ENCODE results near the gene DGKI. TPM values are rescaled to one million over a fixed set of nuclear protein-coding genes. Genes with fewer than 3 reads are reported as not detected.

DGKI gene
- total RNA-seq, 2 experiments from 2014 or later, result 0.46 TPM; not detected in 1

GRCh38 chr7:137506031-137506430 lies 340.7 kb downstream of the DGKI start:
- no peaks in the 10 kb centered on the region for H3K9me2 ChIP-seq (ENCODE audit: insufficient read depth, low read length)
- H3K4me2 ChIP-seq (ENCODE audit: low read length), result no peak overlapping the region
- no TSS peak for BruUV-seq (replicated peaks)
- H3K4me1 ChIP-seq (ENCODE audit: insufficient read depth, low read length, poor library complexity, severe bottlenecking), result no peaks in the 10 kb centered on the region
- no peaks in the 10 kb centered on the region for H3K9me3 ChIP-seq (ENCODE audit: low read length)
- H4K20me1 ChIP-seq (ENCODE audit: insufficient read depth, low read length), result no peaks in the 10 kb centered on the region
- H3K27ac ChIP-seq (ENCODE audit: low read depth, low read length, poor library complexity, severe bottlenecking), result no peak overlapping the region
- H3K36me3 ChIP-seq (ENCODE audit: insufficient read depth, low read length), result no peaks in the 10 kb centered on the region
- no peak overlapping the region for H2AFZ ChIP-seq (ENCODE audit: low read length)
- intact Hi-C loops (cut with micrococcal nuclease; ENCODE audit: unreplicated experiment), result no loop called here
- POLR2A ChIA-PET, result interaction anchor here (2.3 kb wide), 1 partner anchor 10 kb away, joined by 7 read pairs; no protein-coding TSS in a partner anchor
- no peaks in the 10 kb centered on the region for H3K79me2 ChIP-seq (ENCODE audit: insufficient read depth, low read depth, low read length)
- TF ChIP-seq EZH2phosphoT487 (IDR thresholded peaks at IDR 0.05; ENCODE audit: borderline replicate concordance, low read depth, low read length) (no peak), CTCF (conservative IDR thresholded peaks at IDR 0.05; ENCODE audit: low read length) (no peak)
- CTCF ChIA-PET (ENCODE audit: unreplicated experiment), result no interaction called here
- H3K4me3 ChIP-seq (ENCODE audit: low read depth, low read length, poor library complexity, severe bottlenecking), result no peak overlapping the region
- DNase-seq (ENCODE audit: low spot score), result no peak

- POLR2A ChIA-PET, result no interaction called here
- Histone ChIP-seq H4K20me1 (ENCODE audit: insufficient read depth, low read length) (no peaks in the 10 kb centered on the region), H3K4me1 (ENCODE audit: insufficient read depth, low read length, poor library complexity, severe bottlenecking) (no peaks in the 10 kb centered on the region), H3K27ac (ENCODE audit: low read depth, low read length, poor library complexity, severe bottlenecking) (no peak overlapping the region), H3K9me2 (ENCODE audit: insufficient read depth, low read length) (no peaks in the 10 kb centered on the region), H3K79me2 (ENCODE audit: insufficient read depth, low read depth, low read length) (no peaks in the 10 kb centered on the region), H3K4me2 (ENCODE audit: low read length) (no peak overlapping the region), H2AFZ (ENCODE audit: low read length) (no peak overlapping the region), H3K9me3 (ENCODE audit: low read length) (no peaks in the 10 kb centered on the region), H3K4me3 (ENCODE audit: low read depth, low read length, poor library complexity, severe bottlenecking) (no peak overlapping the region), H3K36me3 (ENCODE audit: insufficient read depth, low read length) (no peaks in the 10 kb centered on the region)
- CTCF ChIA-PET (ENCODE audit: unreplicated experiment), result no interaction called here
- no peak for DNase-seq (ENCODE audit: low spot score)
- TF ChIP-seq EZH2phosphoT487 (IDR thresholded peaks at IDR 0.05; ENCODE audit: borderline replicate concordance, low read depth, low read length) (no peak), CTCF (conservative IDR thresholded peaks at IDR 0.05; ENCODE audit: low read length) (no peak)
- no TSS peak for BruUV-seq (replicated peaks)
- intact Hi-C loops (cut with micrococcal nuclease; ENCODE audit: unreplicated experiment), result no loop called here
Measured at GRCh38 chr7:137501562-137501961, 345.2 kb downstream of the DGKI start.

GRCh38 chr7:137492889-137493288 lies 353.9 kb downstream of the DGKI start:
- H3K79me2 ChIP-seq (ENCODE audit: insufficient read depth, low read depth, low read length), result no peaks in the 10 kb centered on the region
- no peak overlapping the region for H3K27ac ChIP-seq (ENCODE audit: low read depth, low read length, poor library complexity, severe bottlenecking)
- no peaks in the 10 kb centered on the region for H3K9me2 ChIP-seq (ENCODE audit: insufficient read depth, low read length)
- BruUV-seq (replicated peaks), result no TSS peak
- H3K36me3 ChIP-seq (ENCODE audit: insufficient read depth, low read length), result no peaks in the 10 kb centered on the region
- ChIA-PET POLR2A (interaction anchor here (0.6 kb wide), 1 partner anchor 581 kb away, joined by 3 read pairs; no protein-coding TSS in a partner anchor), CTCF (ENCODE audit: unreplicated experiment) (no interaction called here)
- no peak for DNase-seq (ENCODE audit: low spot score)
- TF ChIP-seq EZH2phosphoT487 (IDR thresholded peaks at IDR 0.05; ENCODE audit: borderline replicate concordance, low read depth, low read length) (no peak), CTCF (conservative IDR thresholded peaks at IDR 0.05; ENCODE audit: low read length) (no peak)
- intact Hi-C loops (cut with micrococcal nuclease; ENCODE audit: unreplicated experiment), result no loop called here
- H2AFZ ChIP-seq (ENCODE audit: low read length), result no peak overlapping the region
- H3K4me1 ChIP-seq (ENCODE audit: insufficient read depth, low read length, poor library complexity, severe bottlenecking), result no peaks in the 10 kb centered on the region
- no peak overlapping the region for H3K4me2 ChIP-seq (ENCODE audit: low read length)
- H3K9me3 ChIP-seq (ENCODE audit: low read length), result no peaks in the 10 kb centered on the region
- H3K4me3 ChIP-seq (ENCODE audit: low read depth, low read length, poor library complexity, severe bottlenecking), result no peak overlapping the region
- no peaks in the 10 kb centered on the region for H4K20me1 ChIP-seq (ENCODE audit: insufficient read depth, low read length)
